ENCODE results near the gene RASSF1.
"Not testable (repeated sequence)": the region's sequence is repeated elsewhere in the genome, so short reads cannot be mapped to it uniquely, and the experiment has no call there.

Gene RASSF1

DNA sequence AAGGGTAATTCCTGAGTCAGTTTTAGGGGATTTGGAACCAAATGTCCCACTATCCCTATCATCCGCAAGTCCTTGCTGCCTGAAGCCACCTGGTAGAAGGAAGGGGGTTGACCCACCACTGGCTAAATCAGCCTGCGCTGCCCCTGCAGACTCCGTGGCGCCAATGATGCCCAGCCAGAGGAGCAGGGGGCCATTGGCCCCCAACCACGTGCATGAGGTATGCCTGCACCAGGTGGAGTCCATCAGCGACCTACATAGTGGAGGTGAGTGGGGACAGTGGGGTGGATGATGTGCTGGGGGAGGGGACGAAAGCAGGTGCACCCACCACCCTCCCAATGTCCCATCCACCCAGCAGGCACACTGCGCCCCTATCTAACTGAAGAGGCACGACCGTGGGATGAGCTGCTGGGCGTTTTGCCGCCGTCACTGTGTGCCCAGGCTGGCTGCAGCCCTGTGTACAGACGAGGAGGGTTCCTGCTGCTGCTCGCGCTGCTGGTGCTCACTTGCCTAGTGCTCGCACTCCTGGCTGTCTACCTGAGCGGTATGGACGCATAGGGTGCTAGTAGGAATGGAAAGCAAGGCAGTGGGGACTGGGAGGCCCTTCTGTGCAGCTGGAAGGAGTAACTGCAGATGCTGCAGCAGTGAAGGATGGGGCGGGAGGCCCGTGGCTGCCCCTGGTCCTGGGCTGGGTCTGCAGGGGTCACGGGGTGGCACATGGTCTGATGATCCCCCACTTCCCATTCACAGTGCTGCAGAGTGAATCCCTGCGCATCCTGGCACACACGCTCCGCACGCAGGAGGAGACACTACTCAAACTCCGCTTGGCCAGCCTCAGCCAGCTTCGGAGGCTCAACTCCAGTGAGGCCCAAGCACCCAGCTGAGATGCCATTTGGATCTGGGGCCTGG, 54.1 kb downstream of the RASSF1 start:
- H3K4me3 Mint-ChIP-seq = no peak overlapping the region
- DNase-seq = no peak
- H3K27ac Mint-ChIP-seq = no peak overlapping the region
- H3K36me3 Mint-ChIP-seq (ENCODE audit: low read depth) = peaks cover 28% of the 10 kb centered on the region
- H3K4me1 Mint-ChIP-seq = peaks cover 10% of the 10 kb centered on the region
- H3K27me3 Mint-ChIP-seq = no peaks in the 10 kb centered on the region
- no peak for ATAC-seq
- no peaks in the 10 kb centered on the region for H3K9me3 Mint-ChIP-seq

- H3K27me3 Mint-ChIP-seq; H3K36me3 Mint-ChIP-seq (ENCODE audit: low read depth): not testable (repeated sequence)
Observed at GRCh38 chr3:50284121-50284520, 56.5 kb downstream of the RASSF1 start.

More at GRCh38 chr3:50284121-50284520, 56.5 kb downstream of the RASSF1 start:
- not testable (repeated sequence) for H3K27ac Mint-ChIP-seq, H3K4me1 Mint-ChIP-seq, H3K4me3 Mint-ChIP-seq, DNase-seq, ATAC-seq, H3K9me3 Mint-ChIP-seq

Measured in activated naive CD8-positive, alpha-beta T cell treated with anti-CD3 and anti-CD28 coated beads, Interleukin-2, amount 50 U/mL, for 24 hours (primary cell).